Colonic mucosa (tissue), 4 donors: Measurements from ENCODE around the gene GABBR2. TPM values are rescaled to one million over a fixed set of nuclear protein-coding genes. Genes with fewer than 3 reads are reported as not detected.

Experiments used
- DNase-seq: peaks from one replicate; pipeline ENCODE4 v3.0.0-alpha.2; 2020
- H3K27ac ChIP-seq: fragments of 200-600 bp; one replicate; pipeline ENCODE4 v1.8.0; 2021
- H3K27me3 ChIP-seq: fragments of 200-600 bp; one replicate; pipeline ENCODE4 v1.8.0; 2021
- H3K36me3 ChIP-seq: fragments of 200-600 bp; one replicate; pipeline ENCODE4 v1.8.0; 2021
- H3K4me1 ChIP-seq: fragments of 200-600 bp; one replicate; pipeline ENCODE4 v1.8.0; 2021; ENCODE audit warnings: mild to moderate bottlenecking
- H3K4me3 ChIP-seq: fragments of 200-600 bp; one replicate; pipeline ENCODE4 v1.8.0; 2021
- H3K9ac ChIP-seq, 2 donors: one replicate each; pipeline ENCODE4 v1.7.0; 2013; ENCODE audit warnings: control low read depth in 2 of 2, low read depth in 2 of 2, low read length in 2 of 2
- H3K9me3 ChIP-seq: fragments of 200-600 bp; one replicate; pipeline ENCODE4 v1.8.0; 2021
- CTCF ChIP-seq: fragments of 200-600 bp; IDR thresholded peaks from one replicate; pipeline ENCODE4 v1.8.0; 2022; ENCODE audit warnings: antibody characterized with exemption, mild to moderate bottlenecking
- intact Hi-C: fragments of 100-400 bp; cut with DNase I; formaldehyde crosslinking; loops from one replicate; pipeline ENCODE4 v1.14.1; 2022
- total RNA-seq, 2 donors: library from RNA; stranded (reverse); fragmentation: NEBNext Ultra II Directional in 1 of 2; extraction: Animal tissue kit (Norgen Biotek cat#: 25700) in 1 of 2; gene quantifications; one replicate each; pipeline ENCODE4 v1.2.1, GENCODE V29; 2021
- donor health status: healthy.
- donor health status: DM: no; HTN: no; CAD: no.
- donor health status: DM: no; HTN: no; CAD: no.

The GABBR2 gene
- total RNA-seq, 2 donors from 2014 or later = 0.05 TPM; not detected in 1

DNA sequence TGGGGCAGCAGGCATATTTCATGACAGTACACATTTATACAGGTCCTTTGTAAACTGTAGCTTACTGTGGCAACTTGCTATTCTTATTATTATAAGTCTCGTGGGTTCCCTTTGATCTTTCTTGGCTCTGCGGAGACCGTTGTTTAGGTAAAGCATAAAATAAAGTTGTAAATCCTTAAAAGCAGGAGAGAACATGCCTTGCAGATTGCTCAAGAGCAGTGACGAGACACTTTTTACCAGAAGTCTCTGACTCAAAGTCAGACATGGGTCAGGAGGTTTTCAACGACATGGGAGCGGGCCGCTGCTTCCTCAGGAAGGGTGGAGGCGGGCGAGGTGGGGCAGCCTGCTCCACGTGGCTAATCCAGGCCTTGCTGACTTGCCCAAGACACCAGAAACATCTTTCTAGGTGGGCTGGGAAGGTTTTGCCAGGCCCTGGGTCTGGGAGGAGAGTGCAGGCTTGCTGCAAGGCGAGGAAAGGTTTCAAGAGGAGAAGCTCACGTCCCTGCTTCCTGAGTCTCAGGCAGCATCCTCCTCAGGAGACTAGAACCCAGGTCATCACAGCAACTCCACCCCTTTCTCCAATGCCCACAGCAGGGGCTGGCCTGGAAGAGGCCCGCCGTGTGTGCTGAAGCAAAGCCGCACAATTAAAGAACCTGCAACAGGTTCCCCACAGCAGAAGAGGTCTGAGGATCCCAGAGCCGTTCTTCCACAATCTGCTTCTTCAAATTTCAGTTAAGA is 459.8 kb downstream of the GABBR2 start:
- intact Hi-C loops = no loop called here
- H3K27me3 ChIP-seq = no peaks in the 10 kb centered on the region
- H3K36me3 ChIP-seq = no peaks in the 10 kb centered on the region
- no peak overlapping the region for H3K4me3 ChIP-seq
- no peaks in the 10 kb centered on the region for H3K9me3 ChIP-seq
- no peak for TF ChIP-seq CTCF
- DNase-seq = peak; percentile 77
- peaks cover 27% of the 10 kb centered on the region for H3K4me1 ChIP-seq
- peak overlapping the region; percentile 85 for H3K27ac ChIP-seq
- peak overlapping the region in 1 of 2 donors; percentile 46 for H3K9ac ChIP-seq

GRCh38 chr9:98247831-98248657 is 460.7 kb downstream of the GABBR2 start:
- intact Hi-C loops = no loop called here
- DNase-seq = no peak
- Histone ChIP-seq H3K9me3 (no peaks in the 10 kb centered on the region), H3K9ac (peak overlapping the region in 1 of 2 donors; percentile 64), H3K36me3 (no peaks in the 10 kb centered on the region), H3K4me1 (peaks cover 30% of the 10 kb centered on the region), H3K27ac (peak overlapping the region; percentile 85), H3K4me3 (no peak overlapping the region), H3K27me3 (no peaks in the 10 kb centered on the region)
- no peak for TF ChIP-seq CTCF

GRCh38 chr9:98242426-98242825 is 466.3 kb downstream of the GABBR2 start:
- H3K9ac ChIP-seq = no peak overlapping the region
- peaks cover 4% of the 10 kb centered on the region for H3K4me1 ChIP-seq
- H3K27me3 ChIP-seq = no peaks in the 10 kb centered on the region
- no peaks in the 10 kb centered on the region for H3K9me3 ChIP-seq
- no peak overlapping the region for H3K4me3 ChIP-seq
- no peak for TF ChIP-seq CTCF
- DNase-seq = no peak
- intact Hi-C loops = no loop called here
- no peak overlapping the region for H3K27ac ChIP-seq
- no peaks in the 10 kb centered on the region for H3K36me3 ChIP-seq

DNA sequence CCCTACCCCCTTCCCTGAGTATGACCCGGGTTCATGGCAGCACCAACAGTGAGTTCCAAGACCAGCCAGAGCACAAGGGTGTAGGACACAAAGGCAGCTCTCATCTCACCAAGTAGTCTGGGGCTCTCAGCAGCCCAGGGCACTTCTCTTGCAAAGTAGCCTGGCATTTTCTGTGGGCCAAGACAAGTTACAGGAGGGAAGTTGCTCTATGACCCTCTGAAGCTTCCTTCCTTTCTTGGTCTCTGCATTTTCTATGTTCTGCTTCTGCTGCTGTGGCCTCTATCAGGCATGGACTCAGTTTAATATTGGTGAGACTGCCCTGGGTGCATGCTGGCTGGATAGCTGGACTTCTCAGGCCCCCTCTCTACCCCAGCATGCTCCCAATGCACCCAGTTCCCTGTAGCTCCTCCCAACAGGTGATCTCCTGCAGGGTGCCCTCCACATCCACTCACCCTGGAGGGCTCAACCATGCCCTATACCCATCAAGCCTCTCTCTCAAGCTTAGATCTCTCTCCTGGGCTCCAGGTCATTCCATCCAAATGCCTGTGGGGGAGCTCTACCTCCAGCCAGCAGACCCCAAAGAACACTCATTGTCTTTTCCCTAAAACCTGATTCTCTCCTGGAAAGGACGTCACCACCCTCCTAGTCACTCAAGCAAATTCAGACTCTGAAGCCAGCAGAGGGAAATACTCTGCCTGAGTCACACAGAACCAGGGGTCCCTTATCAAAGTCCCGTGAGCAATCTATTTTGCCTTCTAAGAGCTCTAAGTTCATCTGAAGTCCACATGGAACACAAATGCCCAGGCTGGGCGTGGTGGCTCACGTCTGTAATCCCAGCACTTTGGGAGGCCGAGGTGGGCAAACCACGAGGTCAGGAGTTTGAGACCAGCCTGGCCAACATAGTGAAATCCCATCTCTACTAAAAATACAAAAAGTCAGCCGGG is 467.1 kb downstream of the GABBR2 start:
- no peak for TF ChIP-seq CTCF

GRCh38 chr9:98240475-98240874 is 468.3 kb downstream of the GABBR2 start:
- Histone ChIP-seq H3K9ac (no peak overlapping the region), H3K4me3 (no peak overlapping the region), H3K27me3 (no peaks in the 10 kb centered on the region), H3K36me3 (no peaks in the 10 kb centered on the region), H3K27ac (no peak overlapping the region), H3K4me1 (peaks cover 4% of the 10 kb centered on the region), H3K9me3 (no peaks in the 10 kb centered on the region)
- intact Hi-C loops = no loop called here
- no peak for DNase-seq
- no peak for TF ChIP-seq CTCF

More for the DNA sequence above, 467.1 kb downstream of the GABBR2 start:
- Histone ChIP-seq H3K9me3 (no peaks in the 10 kb centered on the region), H3K4me3 (no peak overlapping the region), H3K36me3 (no peaks in the 10 kb centered on the region), H3K27ac (no peak overlapping the region), H3K27me3 (no peaks in the 10 kb centered on the region), H3K9ac (no peak overlapping the region), H3K4me1 (peaks cover 4% of the 10 kb centered on the region)
- intact Hi-C loops = no loop called here
- DNase-seq = no peak
